GM12801 (cell line): Measurements from ENCODE around the gene CPNE7.

Experiments
- CTCF ChIP-seq: IDR thresholded peaks from one replicate; pipeline ENCODE4 v1.5.1; 2011; ENCODE audit warnings: control low read depth; ENCODE audit not compliant: insufficient read length; ENCODE audit errors: extremely low read depth

Gene CPNE7

GRCh38 chr16:89545044-89545830, 30.3 kb upstream of the CPNE7 start:
- TF ChIP-seq CTCF = no peak

GRCh38 chr16:89545831-89546574, 29.6 kb upstream of the CPNE7 start:
- no peak for TF ChIP-seq CTCF

DNA sequence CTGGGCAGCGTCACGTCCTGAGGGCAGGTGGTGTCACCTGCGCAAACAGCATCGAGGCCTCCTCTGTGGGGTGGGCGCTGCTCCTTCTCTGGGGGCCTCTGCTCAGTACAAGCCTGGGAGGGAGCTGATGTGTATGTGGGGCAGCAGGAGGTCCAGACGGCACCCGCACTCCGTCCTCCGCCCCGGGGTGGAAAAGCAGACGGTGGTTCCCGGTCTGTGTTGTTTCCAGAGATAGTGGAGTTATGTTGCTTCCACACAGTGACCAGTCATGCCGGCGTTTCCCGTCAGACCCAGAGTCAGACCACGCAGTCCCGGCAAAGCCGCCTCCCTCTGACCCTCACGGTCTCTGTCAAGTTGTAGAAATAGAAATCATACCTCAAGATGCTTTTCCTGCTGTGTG, 28.8 kb upstream of the CPNE7 start:
- TF ChIP-seq CTCF = no peak

DNA sequence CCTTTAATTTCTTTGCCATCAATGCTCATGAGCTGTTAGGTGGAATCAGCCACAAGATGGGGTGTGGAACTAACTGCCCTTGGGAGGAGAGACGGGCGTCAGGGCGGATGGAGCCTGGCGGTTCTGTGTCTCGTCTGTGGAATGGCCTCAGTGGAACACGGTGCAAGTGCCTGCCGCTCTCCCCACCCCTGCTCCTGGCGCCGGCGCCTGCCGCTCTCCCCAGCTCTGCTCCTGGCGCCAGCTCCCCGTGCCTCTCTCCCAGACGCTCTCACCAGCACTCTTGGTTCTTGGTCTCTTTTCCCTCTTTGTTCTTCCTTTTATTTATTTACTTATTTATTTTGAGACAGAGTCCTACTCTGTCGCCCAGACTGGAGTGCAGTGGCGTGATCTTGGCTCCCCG, 28.3 kb upstream of the CPNE7 start:
- TF ChIP-seq CTCF = no peak

DNA sequence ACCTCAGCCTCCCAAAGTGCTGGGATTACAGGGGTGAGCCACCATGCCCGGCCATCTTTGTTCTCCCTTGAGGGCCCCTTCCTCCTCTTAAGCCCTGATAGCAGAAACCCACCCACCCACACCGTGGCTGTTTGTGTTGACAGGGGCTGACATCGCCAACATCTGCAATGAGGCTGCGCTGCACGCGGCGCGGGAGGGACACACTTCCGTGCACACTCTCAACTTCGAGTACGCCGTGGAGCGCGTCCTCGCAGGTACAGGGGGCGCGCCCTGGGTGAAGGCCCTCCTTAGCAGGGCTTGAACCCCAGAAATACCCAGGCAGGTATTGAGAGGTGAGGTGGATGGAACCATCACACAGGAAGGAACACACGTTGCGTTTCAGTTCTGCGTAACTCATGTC, 27.7 kb upstream of the CPNE7 start:
- TF ChIP-seq CTCF = no peak

GRCh38 chr16:89548344-89549006, 27.1 kb upstream of the CPNE7 start:
- TF ChIP-seq CTCF = no peak

DNA sequence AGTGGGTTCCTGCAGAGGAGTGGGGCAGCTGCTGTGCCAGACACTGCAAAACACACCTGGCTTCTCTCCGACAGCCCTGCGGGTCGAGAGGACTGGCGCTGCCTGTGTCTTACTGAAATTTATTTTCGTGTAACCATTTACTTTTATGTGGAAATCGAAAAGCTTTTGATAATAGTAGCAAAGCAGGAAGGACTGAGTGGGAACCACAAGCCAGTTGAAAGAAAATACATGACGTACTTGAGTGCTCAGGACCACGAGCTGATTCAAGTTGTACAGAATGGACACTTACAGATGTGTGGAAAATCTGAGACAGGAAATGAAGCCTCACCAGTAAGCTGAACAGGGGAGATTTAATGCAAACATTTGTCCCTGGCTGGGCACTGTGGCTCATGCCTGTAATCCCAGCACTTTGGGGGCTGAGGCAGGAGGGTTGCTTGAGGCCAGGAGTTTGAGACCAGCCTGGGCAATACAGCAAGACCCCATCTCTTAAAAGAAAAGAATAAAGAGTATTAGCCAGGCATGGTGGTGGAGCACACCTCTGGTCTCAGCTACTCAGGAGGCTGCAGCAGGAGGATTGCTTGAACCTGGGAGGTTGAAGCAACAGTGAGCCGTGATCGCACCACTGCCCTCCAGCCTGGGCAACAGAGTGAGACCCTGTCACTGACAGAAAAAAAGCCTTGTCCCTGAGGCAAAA, 26.4 kb upstream of the CPNE7 start:
- no peak for TF ChIP-seq CTCF
